HG03045 (cell line): ENCODE data around the gene SKAP1.

Experiments used
- ATAC-seq: cut with Tn5 transposase; IDR thresholded peaks from one replicate; pipeline ENCODE4 v1.9.1; 2021; ENCODE audit warnings: mild to moderate bottlenecking, moderate library complexity; ENCODE audit not compliant: unreplicated experiment

Gene SKAP1

GRCh38 chr17:48153691-48154358, 276.2 kb downstream of the SKAP1 start:
- ATAC-seq = no peak

DNA sequence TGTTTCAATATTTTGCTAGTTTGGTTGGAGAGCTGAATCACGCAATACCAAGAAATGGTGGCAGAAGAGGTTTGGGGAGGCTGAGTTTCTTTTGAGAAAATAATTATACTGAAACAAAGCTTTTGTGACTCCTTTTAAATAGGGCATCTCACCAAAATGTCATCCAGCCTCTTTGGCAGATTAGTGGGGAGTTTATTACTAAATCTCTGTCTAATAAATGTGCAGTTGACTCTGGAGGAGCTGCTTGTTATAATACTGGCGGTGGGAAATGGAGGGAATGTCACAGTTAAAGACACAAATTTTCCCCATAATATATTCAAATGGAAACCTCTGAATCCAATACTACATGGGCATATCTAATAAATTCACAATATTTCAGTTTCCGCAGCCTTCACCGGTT, 277.7 kb downstream of the SKAP1 start:
- no peak for ATAC-seq

DNA sequence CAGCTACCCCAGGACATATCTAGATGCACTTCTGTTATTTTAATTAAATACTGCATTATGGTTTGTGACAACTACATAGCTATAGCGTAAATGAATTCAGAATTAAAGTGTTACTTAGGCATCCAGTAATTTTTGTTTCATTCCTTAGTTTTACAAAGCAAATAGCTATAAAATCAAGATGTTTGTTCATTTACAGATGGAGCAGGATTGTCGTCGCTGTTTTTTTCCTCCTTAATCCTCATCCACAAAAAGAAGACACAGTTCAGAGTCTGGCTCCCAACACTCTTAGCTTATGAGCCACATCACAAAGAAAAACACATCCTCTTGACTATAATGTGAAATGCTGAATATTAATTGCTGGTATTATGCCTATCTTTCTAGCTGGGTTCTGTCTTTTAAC, 278.8 kb downstream of the SKAP1 start:
- no peak for ATAC-seq

DNA sequence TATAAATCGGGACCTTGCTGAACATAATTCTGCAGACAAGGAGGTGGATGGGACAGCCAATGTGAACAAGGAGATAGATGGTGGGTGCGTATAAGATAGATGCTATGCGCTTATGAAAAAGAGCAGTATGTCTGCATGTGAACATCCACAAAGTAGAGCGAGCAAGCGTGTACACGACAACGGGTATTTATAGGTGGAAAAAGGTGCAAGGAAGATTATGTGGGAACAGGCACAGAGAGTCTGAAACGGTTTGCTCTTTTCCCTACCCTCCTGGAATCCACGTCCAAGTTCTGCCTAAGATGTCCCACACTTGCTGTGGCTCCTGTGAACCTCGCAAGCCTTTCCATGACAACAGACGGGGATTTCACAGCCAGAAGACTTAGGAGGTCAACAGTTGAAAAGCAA, 279.4 kb downstream of the SKAP1 start:
- no peak for ATAC-seq

DNA sequence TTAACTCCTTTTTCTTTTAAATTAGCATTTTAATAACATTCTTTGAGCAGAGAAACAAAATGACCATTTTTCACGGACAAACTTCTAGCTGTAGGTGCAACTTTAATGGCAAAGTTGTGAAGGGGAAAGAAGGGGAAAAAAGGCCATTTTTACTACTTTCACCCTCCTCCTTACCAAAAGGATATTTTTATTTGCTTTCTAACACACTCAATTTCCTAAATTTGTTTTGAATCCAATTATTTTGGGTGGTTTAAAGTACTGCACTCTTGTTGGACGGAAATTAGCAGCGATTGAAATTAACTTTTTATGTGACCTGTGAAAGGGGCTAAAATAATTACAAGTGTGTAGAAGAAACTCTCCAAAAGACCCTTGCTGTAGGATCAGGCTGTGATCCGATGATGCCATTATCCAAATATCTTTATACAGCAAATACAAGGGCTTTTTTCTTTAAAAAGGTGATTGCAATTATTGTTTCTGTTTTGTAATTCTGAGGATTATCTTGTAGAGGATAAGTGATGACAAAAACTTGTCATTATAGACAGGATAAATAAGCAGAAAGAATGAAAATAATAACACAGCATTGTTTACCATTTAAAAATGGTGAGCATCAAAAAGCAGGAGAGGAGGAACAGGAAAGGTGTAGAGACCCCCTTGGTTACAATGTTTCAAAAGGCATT, 280.1 kb downstream of the SKAP1 start:
- ATAC-seq = no peak

GRCh38 chr17:48148854-48149786, 280.9 kb downstream of the SKAP1 start:
- ATAC-seq = no peak

DNA sequence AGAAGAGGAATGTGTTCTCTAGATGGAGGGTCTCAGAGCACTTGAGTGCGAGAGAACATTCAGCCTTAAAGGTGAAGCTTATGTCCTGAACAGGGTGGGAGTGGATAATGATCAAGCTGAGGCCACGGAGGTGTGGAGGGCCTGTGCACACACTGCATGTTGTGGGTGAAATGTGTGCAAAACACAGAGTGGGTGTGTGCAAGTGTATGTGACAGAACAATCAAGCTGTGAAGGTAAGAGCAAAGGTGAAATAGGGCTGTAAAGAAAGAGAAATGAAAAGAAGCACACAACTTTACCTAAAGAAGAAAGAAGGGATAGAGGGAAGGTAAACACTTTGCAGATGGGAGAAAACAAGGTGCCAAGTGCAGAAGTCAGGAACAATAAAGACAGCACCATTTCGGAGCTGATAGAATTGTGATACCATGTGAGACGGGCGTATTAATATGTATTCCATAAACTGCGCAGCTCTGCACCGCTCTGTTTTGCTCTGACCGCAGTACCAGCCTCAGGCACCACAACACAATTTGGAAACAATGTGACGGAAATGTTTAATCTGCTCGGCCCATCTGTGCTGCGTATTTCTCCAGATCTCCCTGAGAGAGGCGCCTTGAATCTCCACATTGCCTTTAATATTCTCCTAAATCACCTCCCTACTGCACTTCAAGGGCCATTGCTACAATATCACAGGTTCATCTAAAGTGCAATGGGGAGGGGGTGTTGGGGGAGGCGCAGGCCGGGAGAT, 281.8 kb downstream of the SKAP1 start:
- ATAC-seq = no peak

DNA sequence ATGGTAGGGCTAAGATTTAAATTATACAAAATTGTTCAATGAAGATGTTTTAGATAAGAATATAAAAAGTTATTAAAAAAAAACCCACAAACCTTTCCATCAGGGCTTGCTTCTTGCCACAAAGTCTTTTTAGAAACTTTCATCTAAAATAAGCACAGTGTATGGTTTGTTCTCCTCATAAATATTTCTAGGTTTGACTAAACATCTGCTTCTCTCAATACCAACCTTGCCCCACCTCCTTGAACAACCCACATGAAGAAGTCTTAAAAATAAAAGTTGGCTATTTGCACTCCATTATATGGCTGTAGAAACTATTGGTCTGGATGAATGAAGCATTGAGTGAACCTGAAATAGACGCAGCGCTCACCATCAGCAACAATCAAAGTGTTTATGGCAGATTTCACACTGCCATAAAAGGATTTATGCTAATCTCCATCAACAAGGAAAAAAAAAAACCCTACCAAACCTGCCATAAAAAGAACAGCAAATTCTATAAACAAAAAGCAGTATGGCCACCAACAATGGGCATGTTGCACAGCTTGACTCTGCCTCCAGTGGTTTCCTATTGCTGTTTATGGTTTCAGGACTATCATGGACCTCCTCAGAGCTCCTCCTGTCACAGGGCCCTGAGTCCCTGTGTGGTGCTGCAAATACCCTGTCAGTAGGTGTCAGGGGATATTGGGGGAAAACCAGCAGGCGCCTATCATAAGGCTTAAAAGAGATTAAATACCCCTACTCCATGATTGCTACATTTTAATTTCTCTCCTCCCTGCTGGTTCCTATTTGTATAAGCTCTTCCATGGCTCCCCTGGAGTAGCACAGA, 284.8 kb downstream of the SKAP1 start:
- ATAC-seq = no peak

DNA sequence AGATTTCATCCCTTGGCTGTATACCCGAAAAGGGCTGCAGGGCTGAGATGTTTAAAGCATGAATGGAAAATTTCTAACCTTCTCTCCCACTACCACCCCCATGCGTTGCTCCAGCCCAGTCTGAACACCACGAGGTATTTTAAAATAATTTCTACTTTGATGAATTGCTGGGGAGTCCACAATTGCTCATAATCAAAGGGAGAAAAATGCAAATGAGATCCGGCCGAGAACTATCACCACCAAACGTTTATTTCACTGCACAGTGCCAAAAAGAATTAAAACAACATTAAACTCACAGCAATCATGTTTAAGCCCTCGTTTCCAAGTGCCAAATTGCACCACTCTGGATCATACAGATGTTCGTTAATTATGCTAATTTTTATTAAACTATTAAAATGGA, 285.8 kb downstream of the SKAP1 start:
- no peak for ATAC-seq

- ATAC-seq = no peak
Measured at GRCh38 chr17:48143629-48144028, 286.4 kb downstream of the SKAP1 start.

- no peak for ATAC-seq
Measured at GRCh38 chr17:48139944-48140343, 290.1 kb downstream of the SKAP1 start.

DNA sequence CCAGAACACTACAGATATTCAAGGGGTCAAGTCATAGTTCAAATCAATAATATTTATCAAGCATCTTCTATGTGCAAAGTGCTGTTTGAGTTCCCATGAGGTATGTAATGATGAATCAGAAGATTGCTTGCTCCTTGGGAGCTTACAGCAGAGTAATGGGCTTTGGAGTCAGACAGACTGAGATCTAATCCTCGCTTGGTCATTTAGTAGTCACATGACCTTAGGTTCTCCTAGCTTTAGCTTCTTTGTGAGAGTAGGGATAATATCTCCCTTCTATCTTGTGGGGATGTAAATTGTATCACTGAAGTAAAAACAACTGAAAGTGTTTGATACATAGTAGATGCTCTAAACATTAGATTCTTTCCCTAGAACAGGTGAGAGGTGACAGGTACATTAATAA, 292.4 kb downstream of the SKAP1 start:
- no peak for ATAC-seq

GRCh38 chr17:48134912-48135480, 295.0 kb downstream of the SKAP1 start:
- no peak for ATAC-seq

GRCh38 chr17:48132385-48132784, 297.6 kb downstream of the SKAP1 start:
- no peak for ATAC-seq

DNA sequence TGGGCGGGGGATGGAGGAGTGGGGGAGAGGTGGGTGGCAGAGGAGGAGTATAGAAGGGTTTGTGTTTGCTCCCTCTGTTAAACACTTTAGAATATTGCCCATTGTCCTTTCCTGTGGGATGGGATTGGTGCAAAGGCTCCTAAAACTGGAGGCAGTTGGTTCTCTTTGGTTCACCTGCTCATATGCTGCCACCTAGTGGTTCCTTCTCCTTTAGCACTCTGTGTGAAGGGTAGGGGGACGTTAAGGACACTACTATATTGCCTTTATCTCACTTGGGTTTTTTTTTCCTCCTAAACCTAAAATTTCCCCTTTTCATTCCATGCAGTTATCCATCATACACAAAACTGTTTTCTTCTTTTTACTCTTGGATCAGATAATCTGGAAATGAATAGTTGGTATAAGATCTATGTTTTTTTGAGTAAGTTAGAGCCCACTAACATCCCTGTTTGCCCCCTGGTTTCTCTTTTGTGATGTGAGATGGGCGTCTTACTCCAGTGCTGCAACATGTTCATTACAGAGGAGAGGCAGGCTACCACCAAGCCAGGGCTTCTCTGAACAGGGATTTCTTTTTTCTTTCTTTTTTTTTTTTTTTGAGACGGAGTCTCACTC, 298.7 kb downstream of the SKAP1 start:
- no peak for ATAC-seq

DNA sequence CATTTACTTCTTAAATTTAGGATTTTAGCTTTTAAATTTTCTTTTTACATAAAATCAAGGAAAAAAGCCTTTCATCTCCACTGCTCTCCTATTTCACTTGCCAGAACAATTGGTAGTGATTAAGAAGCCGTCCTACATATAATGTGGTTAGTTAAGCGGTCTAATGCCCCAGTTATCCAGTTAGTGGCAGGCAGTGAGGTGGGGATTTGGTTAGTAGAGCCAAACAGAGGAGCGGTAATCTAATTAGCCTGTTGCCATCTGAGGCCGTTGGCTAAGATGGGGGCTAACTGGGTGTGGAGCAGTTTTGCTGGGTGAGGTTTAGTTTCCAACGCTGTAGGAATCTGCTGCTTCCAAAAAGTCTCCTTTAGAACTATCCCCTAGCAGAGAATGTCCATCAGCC, 300.0 kb downstream of the SKAP1 start:
- no peak for ATAC-seq

- no peak for ATAC-seq
Measured at GRCh38 chr17:48128400-48128799, 301.6 kb downstream of the SKAP1 start.

DNA sequence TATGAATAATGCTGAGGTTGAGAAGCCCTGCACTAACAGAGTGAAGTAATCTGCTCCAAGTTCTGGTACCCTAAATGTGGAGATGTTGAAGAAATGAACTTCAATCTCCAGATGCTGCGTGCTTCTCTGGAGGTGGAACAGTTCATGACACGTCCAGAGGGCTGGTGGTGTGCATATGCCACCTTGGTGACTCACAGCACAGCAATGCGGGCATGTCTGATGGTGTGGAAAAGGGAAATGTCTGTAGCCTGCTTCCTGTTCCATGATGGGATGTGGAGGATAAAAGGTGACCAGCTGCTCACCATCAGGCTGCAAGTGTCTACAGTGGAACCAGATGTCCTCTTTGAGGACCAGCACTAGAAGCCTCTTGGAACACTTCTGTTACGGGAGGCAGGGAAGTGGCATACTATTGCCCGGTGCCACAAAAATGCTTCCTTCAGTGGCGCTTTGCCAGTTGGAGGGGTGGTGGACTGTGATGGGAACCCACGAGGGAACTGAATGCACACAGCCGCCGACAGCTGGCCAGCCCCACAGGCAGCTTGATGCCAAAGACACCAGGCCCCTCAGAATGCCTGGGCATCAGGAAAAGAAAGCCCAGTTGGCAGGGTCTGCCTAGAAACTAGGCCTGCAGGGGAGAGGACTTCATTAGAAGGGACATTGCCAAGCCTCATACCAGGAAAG, 302.5 kb downstream of the SKAP1 start:
- ATAC-seq = no peak

DNA sequence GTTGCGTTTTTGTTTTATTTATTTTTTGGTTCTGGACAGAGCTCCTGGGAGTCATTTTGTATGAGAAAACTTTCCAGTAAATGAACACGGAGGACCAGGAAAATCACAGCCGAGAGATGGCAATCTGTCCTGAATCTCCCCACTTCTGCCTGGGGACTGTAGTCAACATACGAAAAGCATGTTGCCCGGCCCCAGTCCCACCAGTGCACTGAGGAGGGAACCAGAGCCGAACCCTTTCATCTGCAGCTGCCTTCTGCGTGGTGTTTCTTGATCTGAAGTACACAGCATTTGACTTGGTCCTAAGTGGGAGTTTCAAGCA, 303.5 kb downstream of the SKAP1 start:
- ATAC-seq = no peak
